B cell (primary cell): ENCODE measurements around the gene GNG2. TPM values are rescaled to one million over a fixed set of nuclear protein-coding genes. Genes with fewer than 3 reads are reported as not detected.

Experiments used
- ATAC-seq: fragments of 200-7000 bp; cut with Tn5 transposase; one replicate; pipeline ENCODE4 v1.10.0; 2021; ENCODE audit warnings: low read depth, mild to moderate bottlenecking, moderate number of reproducible peaks, moderate library complexity
- CTCF ChIA-PET: fragments of 350-600 bp; sonication (Branson Sonifier 250); formaldehyde crosslinking; loops from one replicate; lab custom pipeline; 2021; ENCODE audit warnings: antibody characterized with exemption, inconsistent platforms; lab: Charles Lee
- POLR2A ChIA-PET: fragments of 350-600 bp; sonication (Branson Sonifier 250); formaldehyde crosslinking; loops from one replicate; lab custom pipeline; 2021; ENCODE audit warnings: antibody characterized with exemption; lab: Charles Lee
- DNase-seq: peaks from one replicate; pipeline ENCODE4 v3.0.0; 2013
- H2AFZ ChIP-seq: 2 replicates; pipeline ENCODE4 v1.6.1; 2012; ENCODE audit warnings: mild to moderate bottlenecking, low read depth, low read length; ENCODE audit not compliant: insufficient read depth, poor library complexity, severe bottlenecking
- H3K27ac ChIP-seq, 2 donors: 1 replicate in 1 of 2; 2 replicates in 1 of 2; pipeline ENCODE4 v1.5.1; 2012 to 2013; ENCODE audit warnings: low read length in 2 of 2, mild to moderate bottlenecking in 2 of 2, moderate library complexity in 1 of 2
- H3K27me3 ChIP-seq, 4 experiments: fragments of 200-600 bp in 1 of 4; sonication (generic) in 1 of 4; replicated peaks in 1 of 4; 1 replicate in 2 of 4; 2 replicates in 2 of 4; pipeline versions ENCODE4 v1.6.1 to v1.7.0; 2013 to 2016; ENCODE audit warnings: low read length in 3 of 4, mild to moderate bottlenecking in 2 of 4, mixed read lengths in 1 of 4, moderate library complexity in 1 of 4; ENCODE audit not compliant: insufficient read depth in 4 of 4, control insufficient read depth in 3 of 4; ENCODE audit errors: control extremely low read depth in 1 of 4
- H3K36me3 ChIP-seq, 2 experiments: replicated peaks in 1 of 2; 1 replicate in 1 of 2; 2 replicates in 1 of 2; pipeline versions ENCODE4 v1.6.1 to v1.7.1; 2013; ENCODE audit warnings: low read length in 1 of 2; ENCODE audit not compliant: insufficient read depth in 2 of 2, control insufficient read depth in 1 of 2; ENCODE audit errors: control extremely low read depth in 1 of 2, extremely low read depth in 1 of 2
- H3K4me1 ChIP-seq, 2 donors: fragments of 200-600 bp in 1 of 2; sonication (generic) in 1 of 2; 1 replicate in 1 of 2; 2 replicates in 1 of 2; pipeline versions ENCODE4 v1.5.1 to v1.6.1; 2013 to 2017; ENCODE audit warnings: low read length in 2 of 2; ENCODE audit not compliant: control insufficient read depth in 2 of 2, insufficient read depth in 2 of 2
- H3K4me2 ChIP-seq: replicated peaks from 2 replicates; pipeline ENCODE3; 2012; ENCODE audit warnings: mild to moderate bottlenecking, low read depth, low read length; ENCODE audit not compliant: poor library complexity, severe bottlenecking
- H3K4me3 ChIP-seq, 5 experiments: fragments of 200-600 bp in 1 of 5; sonication (generic) in 1 of 5; 1 replicate in 3 of 5; 2 replicates in 2 of 5; pipeline versions ENCODE4 v1.5.1 to v1.7.0; 2011 to 2016; ENCODE audit warnings: low read length in 4 of 5, mild to moderate bottlenecking in 4 of 5, low read depth in 2 of 5, control low read depth in 1 of 5, moderate library complexity in 1 of 5; ENCODE audit not compliant: insufficient read depth in 1 of 5; ENCODE audit errors: control extremely low read depth in 1 of 5, extremely low read depth in 1 of 5
- H3K79me2 ChIP-seq: fragments of 200-600 bp; sonication (generic); one replicate; pipeline ENCODE4 v1.6.0; 2016; ENCODE audit warnings: low read length; ENCODE audit not compliant: control insufficient read depth, insufficient read depth
- H3K9ac ChIP-seq: fragments of 200-600 bp; sonication (generic); 2 replicates; pipeline ENCODE4 v1.6.1; 2017; ENCODE audit warnings: mild to moderate bottlenecking, low read length, moderate library complexity
- H3K9me3 ChIP-seq, 3 donors: one replicate each; pipeline versions ENCODE4 v1.6.1 to v1.7.1; 2013; ENCODE audit warnings: low read length in 2 of 3; ENCODE audit not compliant: control insufficient read depth in 2 of 3, insufficient read depth in 1 of 3; ENCODE audit errors: control extremely low read depth in 1 of 3
- H4K20me1 ChIP-seq: 2 replicates; pipeline ENCODE4 v1.6.0; 2012; ENCODE audit warnings: mild to moderate bottlenecking, low read length; ENCODE audit not compliant: insufficient read depth, control insufficient read depth, poor library complexity, severe bottlenecking
- H3K27ac Mint-ChIP-seq: one replicate; pipeline ENCODE4 v1.8.0; 2021; ENCODE audit warnings: mixed read lengths
- H3K27me3 Mint-ChIP-seq: one replicate; pipeline ENCODE4 v1.8.0; 2021; ENCODE audit warnings: mixed read lengths
- H3K4me1 Mint-ChIP-seq: one replicate; pipeline ENCODE4 v1.8.0; 2021; ENCODE audit warnings: mixed read lengths
- H3K4me3 Mint-ChIP-seq: one replicate; pipeline ENCODE4 v1.8.0; 2021; ENCODE audit warnings: mixed read lengths
- H3K9me3 Mint-ChIP-seq: one replicate; pipeline ENCODE4 v1.8.0; 2022; ENCODE audit warnings: mixed read lengths; ENCODE audit not compliant: insufficient read depth
- EZH2 ChIP-seq: IDR thresholded peaks from 2 replicates; pipeline ENCODE4 v1.6.1; 2012; ENCODE audit warnings: borderline replicate concordance, low read depth, mild to moderate bottlenecking, moderate library complexity, low read length; ENCODE audit not compliant: insufficient read depth, poor library complexity, severe bottlenecking
- WGBS: methylation state at CpG from one replicate; pipeline ENCODE4 v1.1.5; 2013; ENCODE audit warnings: missing lambda C conversion rate; ENCODE audit not compliant: insufficient coverage; 5-methylcytosine and 5-hydroxymethylcytosine counted together
- intact Hi-C: fragments of 100-400 bp; cut with micrococcal nuclease; formaldehyde crosslinking; loops from one replicate; pipeline ENCODE4 v1.10.0; 2022
- polyA plus RNA-seq: library from polyadenylated mRNA; depleted of rRNA; stranded (reverse); fragments of >200 nt; gene quantifications from 2 replicates; pipeline ENCODE4 v1.2.3, GENCODE V29; 2012
- total RNA-seq, 2 donors: library from RNA; stranded (reverse); fragments of 120-200 nt in 1 of 2; gene quantifications; 1 replicate in 1 of 2; 2 replicates in 1 of 2; pipeline versions ENCODE4 v1.2.3 to v1.2.4, GENCODE V29; 2013 to 2022
- TF ChIP-seq, protein P1 (sequence below): fragments of 200-600 bp; IDR thresholded peaks from one replicate; pipeline ENCODE4 v1.8.0; 2022; ENCODE audit warnings: antibody characterized with exemption, mild to moderate bottlenecking

The GNG2 gene
- total and polyA plus RNA-seq, 2 donors (not counting 1 experiment from before 2014, with no cell fraction given), result 21.9 to 57.6 TPM

DNA sequence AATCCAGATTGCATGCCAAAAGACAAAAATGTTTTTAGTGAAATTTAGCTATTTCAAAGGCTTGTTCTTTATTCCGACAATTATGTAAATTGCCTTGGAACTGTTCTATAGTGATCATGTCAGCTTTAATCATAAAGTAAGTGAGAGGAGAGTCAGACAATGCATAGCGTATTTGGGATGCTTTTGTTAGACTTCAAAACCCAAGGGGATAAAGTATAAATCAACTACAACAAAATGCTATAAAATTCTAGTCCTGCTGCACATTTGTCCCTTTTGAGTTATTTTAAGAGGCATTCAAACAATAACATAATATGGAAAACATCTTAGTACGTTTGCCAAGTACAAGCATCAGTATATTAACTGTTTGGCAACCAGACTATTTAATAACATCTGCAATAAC, 140.3 kb downstream of the GNG2 start:
- CTCF ChIA-PET, result no interaction called here
- no peaks in the 10 kb centered on the region for H3K27me3 ChIP-seq
- peaks cover 21% of the 10 kb centered on the region for H4K20me1 ChIP-seq
- H3K4me1 Mint-ChIP-seq, result no peaks in the 10 kb centered on the region
- ATAC-seq (no peak), DNase-seq (no peak)
- no peak overlapping the region for H3K27ac Mint-ChIP-seq
- H3K36me3 ChIP-seq, result peaks cover 24 to 80% of the 10 kb centered on the region in 2 experiments
- no peak overlapping the region for H2AFZ ChIP-seq
- H3K79me2 ChIP-seq, result peaks cover 4% of the 10 kb centered on the region
- TF ChIP-seq, protein P1, sequence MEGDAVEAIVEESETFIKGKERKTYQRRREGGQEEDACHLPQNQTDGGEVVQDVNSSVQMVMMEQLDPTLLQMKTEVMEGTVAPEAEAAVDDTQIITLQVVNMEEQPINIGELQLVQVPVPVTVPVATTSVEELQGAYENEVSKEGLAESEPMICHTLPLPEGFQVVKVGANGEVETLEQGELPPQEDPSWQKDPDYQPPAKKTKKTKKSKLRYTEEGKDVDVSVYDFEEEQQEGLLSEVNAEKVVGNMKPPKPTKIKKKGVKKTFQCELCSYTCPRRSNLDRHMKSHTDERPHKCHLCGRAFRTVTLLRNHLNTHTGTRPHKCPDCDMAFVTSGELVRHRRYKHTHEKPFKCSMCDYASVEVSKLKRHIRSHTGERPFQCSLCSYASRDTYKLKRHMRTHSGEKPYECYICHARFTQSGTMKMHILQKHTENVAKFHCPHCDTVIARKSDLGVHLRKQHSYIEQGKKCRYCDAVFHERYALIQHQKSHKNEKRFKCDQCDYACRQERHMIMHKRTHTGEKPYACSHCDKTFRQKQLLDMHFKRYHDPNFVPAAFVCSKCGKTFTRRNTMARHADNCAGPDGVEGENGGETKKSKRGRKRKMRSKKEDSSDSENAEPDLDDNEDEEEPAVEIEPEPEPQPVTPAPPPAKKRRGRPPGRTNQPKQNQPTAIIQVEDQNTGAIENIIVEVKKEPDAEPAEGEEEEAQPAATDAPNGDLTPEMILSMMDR, result no peak
- no peak for TF ChIP-seq EZH2
- no peaks in the 10 kb centered on the region for H3K9me3 ChIP-seq
- no peak overlapping the region for H3K4me3 Mint-ChIP-seq
- H3K4me1 ChIP-seq, result no peaks in the 10 kb centered on the region
- POLR2A ChIA-PET, result interaction anchor here (0.5 kb wide), 1 partner anchor 1310 kb away, joined by 10 read pairs; no protein-coding TSS in a partner anchor
- no peaks in the 10 kb centered on the region for H3K9me3 Mint-ChIP-seq
- intact Hi-C loops, result no loop called here
- H3K4me3 ChIP-seq, result no peak overlapping the region
- WGBS, result no CpG with 5 or more reads among the region's 3 CpGs
- H3K9ac ChIP-seq, result no peak overlapping the region
- H3K27ac ChIP-seq, result no peak overlapping the region
- no peaks in the 10 kb centered on the region for H3K27me3 Mint-ChIP-seq
- H3K4me2 ChIP-seq, result no peak overlapping the region

DNA sequence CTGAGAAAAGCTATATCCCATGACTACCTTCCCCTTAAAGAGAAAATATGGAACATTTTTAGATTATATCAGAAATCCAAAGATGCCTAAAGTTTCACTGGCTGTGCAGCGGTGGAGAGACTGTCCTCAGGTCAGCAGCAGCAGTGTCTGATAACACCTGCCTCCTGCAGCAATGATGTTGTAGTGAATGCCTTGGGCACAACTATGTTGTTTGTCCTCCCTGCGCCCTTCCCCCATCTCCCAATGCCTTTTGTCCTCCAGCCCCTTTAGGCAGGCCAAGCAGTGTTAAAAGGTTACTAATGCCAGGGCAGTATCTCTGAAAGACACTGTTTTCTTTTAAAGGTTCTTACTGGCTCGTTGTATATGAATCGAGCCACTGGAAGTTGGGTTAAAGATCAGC, 142.1 kb downstream of the GNG2 start:
- Histone ChIP-seq H3K36me3 (peaks cover 20 to 85% of the 10 kb centered on the region in 2 experiments), H3K4me3 (no peak overlapping the region), H3K9ac (no peak overlapping the region), H3K27me3 (no peaks in the 10 kb centered on the region), H4K20me1 (peaks cover 13% of the 10 kb centered on the region), H3K4me2 (no peak overlapping the region), H3K9me3 (no peaks in the 10 kb centered on the region), H2AFZ (no peak overlapping the region), H3K27ac (no peak overlapping the region), H3K4me1 (no peaks in the 10 kb centered on the region), H3K79me2 (no peaks in the 10 kb centered on the region)
- ChIA-PET CTCF (no interaction called here), POLR2A (no interaction called here)
- H3K27ac Mint-ChIP-seq, result no peak overlapping the region
- ATAC-seq, result no peak
- intact Hi-C loops, result no loop called here
- H3K4me3 Mint-ChIP-seq, result no peak overlapping the region
- no peaks in the 10 kb centered on the region for H3K27me3 Mint-ChIP-seq
- WGBS, result 100% methylated on average over 1 of the region's 4 CpGs
- H3K4me1 Mint-ChIP-seq, result no peaks in the 10 kb centered on the region
- DNase-seq, result no peak
- TF ChIP-seq, protein P1, result no peak
- TF ChIP-seq EZH2, result no peak
- H3K9me3 Mint-ChIP-seq, result no peaks in the 10 kb centered on the region
